Tibial artery (tissue), 4 donors: ENCODE results near the gene PAN2.

Source experiments
- DNase-seq, 2 donors: peaks; one replicate each; pipeline ENCODE4 v3.0.0-alpha.2; 2019
- H3K27ac ChIP-seq, 2 donors: fragments of 200-600 bp; sonication (generic) in 1 of 2; 1 replicate in 1 of 2; 2 replicates in 1 of 2; pipeline ENCODE4 v1.5.1; 2018 to 2019; ENCODE audit warnings: mild to moderate bottlenecking in 1 of 2
- H3K27me3 ChIP-seq, 2 donors: fragments of 200-600 bp; sonication (generic) in 1 of 2; one replicate each; pipeline versions ENCODE4 v1.5.1 to v1.6.0; 2016 to 2019
- H3K36me3 ChIP-seq, 3 donors: fragments of 200-600 bp; sonication (generic) in 2 of 3; one replicate each; pipeline ENCODE4 v1.5.1; 2016 to 2019; ENCODE audit warnings: mild to moderate bottlenecking in 2 of 3
- H3K4me1 ChIP-seq, 4 donors: fragments of 200-600 bp; sonication (generic) in 2 of 4; 1 replicate in 3 of 4; 2 replicates in 1 of 4; pipeline ENCODE4 v1.5.1; 2016 to 2019
- H3K4me3 ChIP-seq, 2 donors: fragments of 200-600 bp; sonication (generic) in 1 of 2; 1 replicate in 1 of 2; 2 replicates in 1 of 2; pipeline ENCODE4 v1.5.1; 2018 to 2019; ENCODE audit warnings: mild to moderate bottlenecking in 2 of 2
- H3K9me3 ChIP-seq, 3 donors: fragments of 200-600 bp; sonication (generic) in 1 of 3; one replicate each; pipeline ENCODE4 v1.5.1; 2016 to 2019
- CTCF ChIP-seq, 2 experiments: fragments of 200-600 bp in 1 of 2; fragments of 450-650 bp in 1 of 2; IDR thresholded peaks; one replicate each; pipeline ENCODE4 v1.5.1; 2017 to 2019; ENCODE audit warnings: antibody characterized with exemption in 2 of 2, mild to moderate bottlenecking in 1 of 2, moderate library complexity in 1 of 2
- intact Hi-C: fragments of 100-400 bp; cut with DNase I; formaldehyde crosslinking; loops from one replicate; pipeline ENCODE4 v1.15.0; 2023; ENCODE audit warnings: low total_unique reads

PAN2 gene

GRCh38 chr12:56298828-56299227 lies 35.0 kb downstream of the PAN2 start:
- H3K36me3 ChIP-seq: no peaks in the 10 kb centered on the region
- H3K4me1 ChIP-seq: peaks cover 0 to 58% (median 37%) of the 10 kb centered on the region in 4 donors
- DNase-seq: no peak
- H3K27ac ChIP-seq: peak overlapping the region; percentile 90
- no peaks in the 10 kb centered on the region for H3K9me3 ChIP-seq
- no peak for TF ChIP-seq CTCF (IDR thresholded peaks at IDR 0.05)
- H3K4me3 ChIP-seq: peak overlapping the region; percentile 79 to 93
- no peaks in the 10 kb centered on the region for H3K27me3 ChIP-seq
- intact Hi-C loops: no loop called here

GRCh38 chr12:56297400-56297799 lies 36.4 kb downstream of the PAN2 start:
- intact Hi-C loops: no loop called here
- TF ChIP-seq CTCF (IDR thresholded peaks at IDR 0.05): no peak
- no peak overlapping the region for H3K4me3 ChIP-seq
- H3K27ac ChIP-seq: no peak overlapping the region
- H3K27me3 ChIP-seq: no peaks in the 10 kb centered on the region
- peaks cover 0 to 58% (median 37%) of the 10 kb centered on the region in 4 donors for H3K4me1 ChIP-seq
- DNase-seq: no peak
- H3K36me3 ChIP-seq: no peaks in the 10 kb centered on the region
- no peaks in the 10 kb centered on the region for H3K9me3 ChIP-seq

- Histone ChIP-seq H3K4me1 (peaks cover 0 to 49% (median 39%) of the 10 kb centered on the region in 4 donors), H3K36me3 (peaks cover under 1 to 6% (median 5%) of the 10 kb centered on the region in 3 donors), H3K4me3 (no peak overlapping the region), H3K27ac (no peak overlapping the region), H3K9me3 (no peaks in the 10 kb centered on the region), H3K27me3 (no peaks in the 10 kb centered on the region)
- TF ChIP-seq CTCF (IDR thresholded peaks at IDR 0.05): no peak
- no peak for DNase-seq
- intact Hi-C loops: no loop called here
Measured at GRCh38 chr12:56296295-56296694, 37.5 kb downstream of the PAN2 start.

- no peak for DNase-seq
- Histone ChIP-seq H3K4me1 (peaks cover 0 to 44% (median 26%) of the 10 kb centered on the region in 4 donors), H3K27me3 (no peaks in the 10 kb centered on the region), H3K27ac (no peak overlapping the region), H3K36me3 (peaks cover 3 to 20% (median 10%) of the 10 kb centered on the region in 3 donors), H3K4me3 (no peak overlapping the region), H3K9me3 (no peaks in the 10 kb centered on the region)
- no peak for TF ChIP-seq CTCF (IDR thresholded peaks at IDR 0.05)
- intact Hi-C loops: no loop called here
Measured at GRCh38 chr12:56293795-56294194, 40.0 kb downstream of the PAN2 start.

GRCh38 chr12:56288705-56289387 lies 45.0 kb downstream of the PAN2 start:
- DNase-seq: no peak
- Histone ChIP-seq H3K36me3 (peaks cover 17 to 37% (median 37%) of the 10 kb centered on the region in 3 donors), H3K4me1 (peaks cover 0 to 28% (median 0%) of the 10 kb centered on the region in 4 donors), H3K9me3 (no peaks in the 10 kb centered on the region), H3K4me3 (no peak overlapping the region), H3K27ac (no peak overlapping the region), H3K27me3 (no peaks in the 10 kb centered on the region)
- intact Hi-C loops: no loop called here
- TF ChIP-seq CTCF (IDR thresholded peaks at IDR 0.05): no peak
